Activated T-cell treated with anti-CD3 and anti-CD28 coated beads, Interleukin-2, amount 50 U/mL, for 72 hours (primary cell): ENCODE measurements around the gene PLEK2. TPM values are rescaled to one million over a fixed set of nuclear protein-coding genes. Genes with fewer than 3 reads are reported as not detected.

Experiments used
- ATAC-seq, 2 donors: fragments of 150-1000 bp; cut with Tn5 transposase; replicated peaks in 1 of 2; 2 replicates each; pipeline ENCODE4 v1.10.0; 2021; ENCODE audit warnings: moderate library complexity in 2 of 2, mild to moderate bottlenecking in 1 of 2
- DNase-seq, 2 donors: peaks; one replicate each; pipeline ENCODE4 v3.0.0; 2021 to 2022; ENCODE audit warnings: mixed read lengths in 1 of 2
- H3K27ac Mint-ChIP-seq: one replicate; pipeline ENCODE4 v1.8.0; 2022; ENCODE audit warnings: mild to moderate bottlenecking, moderate library complexity, mixed read lengths
- H3K27me3 Mint-ChIP-seq: one replicate; pipeline ENCODE4 v1.8.0; 2022; ENCODE audit warnings: low read depth, mixed read lengths
- H3K36me3 Mint-ChIP-seq, 2 donors: one replicate each; pipeline ENCODE4 v1.8.0; 2022; ENCODE audit warnings: mixed read lengths in 2 of 2, mild to moderate bottlenecking in 1 of 2; ENCODE audit not compliant: insufficient read depth in 2 of 2
- H3K4me1 Mint-ChIP-seq: one replicate; pipeline ENCODE4 v1.8.0; 2022; ENCODE audit warnings: low read depth, mixed read lengths
- H3K4me3 Mint-ChIP-seq, 2 donors: one replicate each; pipeline ENCODE4 v1.8.0; 2022; ENCODE audit warnings: mild to moderate bottlenecking in 2 of 2, mixed read lengths in 2 of 2, moderate library complexity in 2 of 2
- H3K9me3 Mint-ChIP-seq, 2 donors: one replicate each; pipeline ENCODE4 v1.8.0; 2022; ENCODE audit warnings: mixed read lengths in 2 of 2
- total RNA-seq, 2 donors: library from RNA; stranded (reverse); gene quantifications; one replicate each; pipeline ENCODE4 v1.2.3, GENCODE V29; 2022

PLEK2 gene
- total RNA-seq, 2 donors from 2014 or later, result 0.84 to 1.4 TPM

GRCh38 chr14:67387195-67387594 is 24.8 kb downstream of the PLEK2 start:
- H3K27ac Mint-ChIP-seq, result no peak overlapping the region
- no peaks in the 10 kb centered on the region for H3K27me3 Mint-ChIP-seq
- DNase-seq, result no peak
- H3K4me1 Mint-ChIP-seq, result no peaks in the 10 kb centered on the region
- peaks cover 7 to 17% of the 10 kb centered on the region in 2 donors for H3K36me3 Mint-ChIP-seq
- no peaks in the 10 kb centered on the region for H3K9me3 Mint-ChIP-seq
- H3K4me3 Mint-ChIP-seq, result no peak overlapping the region
- no peak for ATAC-seq

GRCh38 chr14:67385618-67386017 is 26.3 kb downstream of the PLEK2 start:
- Mint-ChIP-seq H3K36me3 (peaks cover 8 to 21% of the 10 kb centered on the region in 2 donors), H3K27me3 (no peaks in the 10 kb centered on the region), H3K4me3 (no peak overlapping the region), H3K4me1 (no peaks in the 10 kb centered on the region), H3K9me3 (no peaks in the 10 kb centered on the region), H3K27ac (no peak overlapping the region)
- DNase-seq (no peak), ATAC-seq (no peak)

- Mint-ChIP-seq H3K4me3 (no peak overlapping the region), H3K4me1 (no peaks in the 10 kb centered on the region), H3K27ac (no peak overlapping the region), H3K9me3 (no peaks in the 10 kb centered on the region), H3K27me3 (no peaks in the 10 kb centered on the region), H3K36me3 (peaks cover 8 to 22% of the 10 kb centered on the region in 2 donors)
- ATAC-seq (no peak), DNase-seq (no peak)
Measured at GRCh38 chr14:67385120-67385519, 26.8 kb downstream of the PLEK2 start.

- Mint-ChIP-seq H3K27me3 (no peaks in the 10 kb centered on the region), H3K27ac (peak overlapping the region; percentile 38), H3K36me3 (peaks cover 17 to 38% of the 10 kb centered on the region in 2 donors), H3K9me3 (no peaks in the 10 kb centered on the region), H3K4me1 (peaks cover 24% of the 10 kb centered on the region), H3K4me3 (no peak overlapping the region)
- ATAC-seq (no peak), DNase-seq (no peak)
Measured at GRCh38 chr14:67377916-67378315, 34.0 kb downstream of the PLEK2 start.

- H3K9me3 Mint-ChIP-seq, result no peaks in the 10 kb centered on the region
- H3K36me3 Mint-ChIP-seq, result peaks cover 13 to 34% of the 10 kb centered on the region in 2 donors
- peak overlapping the region; percentile 98 for H3K27ac Mint-ChIP-seq
- H3K4me1 Mint-ChIP-seq, result peaks cover 65% of the 10 kb centered on the region
- peak; percentile 31 to 39 for DNase-seq
- H3K27me3 Mint-ChIP-seq, result no peaks in the 10 kb centered on the region
- peak overlapping the region; percentile 42 to 85 for H3K4me3 Mint-ChIP-seq
- peak; percentile 97 to 98 for ATAC-seq
Measured at GRCh38 chr14:67373347-67373746, 38.6 kb downstream of the PLEK2 start.

- Mint-ChIP-seq H3K27me3 (no peaks in the 10 kb centered on the region), H3K9me3 (no peaks in the 10 kb centered on the region), H3K27ac (peak overlapping the region; percentile 98), H3K4me1 (peaks cover 69% of the 10 kb centered on the region), H3K4me3 (peak overlapping the region; percentile 42 to 85), H3K36me3 (peaks cover 13 to 36% of the 10 kb centered on the region in 2 donors)
- DNase-seq, result no peak
- ATAC-seq, result peak in 1 of 2 donors; percentile 25
Measured at GRCh38 chr14:67372833-67373232, 39.1 kb downstream of the PLEK2 start.

GRCh38 chr14:67371247-67372148 is 40.5 kb downstream of the PLEK2 start:
- peaks cover 7 to 30% of the 10 kb centered on the region in 2 donors for H3K36me3 Mint-ChIP-seq
- no peaks in the 10 kb centered on the region for H3K9me3 Mint-ChIP-seq
- ATAC-seq, result no peak
- H3K4me3 Mint-ChIP-seq, result peak overlapping the region in 1 of 2 donors; percentile 62
- H3K4me1 Mint-ChIP-seq, result peaks cover 70% of the 10 kb centered on the region
- no peak for DNase-seq
- H3K27ac Mint-ChIP-seq, result no peak overlapping the region
- H3K27me3 Mint-ChIP-seq, result no peaks in the 10 kb centered on the region

- DNase-seq, result no peak
- no peaks in the 10 kb centered on the region for H3K27me3 Mint-ChIP-seq
- H3K36me3 Mint-ChIP-seq, result peaks cover 6 to 34% of the 10 kb centered on the region in 2 donors
- H3K27ac Mint-ChIP-seq, result peak overlapping the region; percentile 86
- peak; percentile 39 to 40 for ATAC-seq
- peak overlapping the region; percentile 0 to 62 for H3K4me3 Mint-ChIP-seq
- no peaks in the 10 kb centered on the region for H3K9me3 Mint-ChIP-seq
- H3K4me1 Mint-ChIP-seq, result peaks cover 77% of the 10 kb centered on the region
Measured at GRCh38 chr14:67370830-67371229, 41.1 kb downstream of the PLEK2 start.

GRCh38 chr14:67365476-67365875 is 46.5 kb downstream of the PLEK2 start:
- Mint-ChIP-seq H3K27ac (no peak overlapping the region), H3K36me3 (peaks cover 10 to 35% of the 10 kb centered on the region in 2 donors), H3K4me3 (no peak overlapping the region), H3K9me3 (no peaks in the 10 kb centered on the region), H3K27me3 (no peaks in the 10 kb centered on the region), H3K4me1 (peaks cover 82% of the 10 kb centered on the region)
- DNase-seq, result no peak
- ATAC-seq, result no peak

- ATAC-seq, result peak; percentile 12 to 42
- Mint-ChIP-seq H3K27ac (peak overlapping the region; percentile 96), H3K9me3 (no peaks in the 10 kb centered on the region), H3K4me3 (peak overlapping the region; percentile 91 to 96), H3K4me1 (peaks cover 75% of the 10 kb centered on the region), H3K27me3 (no peaks in the 10 kb centered on the region), H3K36me3 (peaks cover 9 to 17% of the 10 kb centered on the region in 2 donors)
- no peak for DNase-seq
Measured at GRCh38 chr14:67360470-67361206, 51.3 kb downstream of the PLEK2 start.

- peaks cover 68% of the 10 kb centered on the region for H3K4me1 Mint-ChIP-seq
- no peaks in the 10 kb centered on the region for H3K9me3 Mint-ChIP-seq
- H3K27me3 Mint-ChIP-seq, result no peaks in the 10 kb centered on the region
- H3K36me3 Mint-ChIP-seq, result peaks cover 9 to 17% of the 10 kb centered on the region in 2 donors
- H3K4me3 Mint-ChIP-seq, result peak within 1 kb of the TSS; percentile 91 to 96
- peak; percentile 99 to 100 for DNase-seq
- peak; percentile 91 to 93 for ATAC-seq
- peak within 1 kb of the TSS; percentile 96 for H3K27ac Mint-ChIP-seq
Measured at GRCh38 chr14:67359775-67360469, 52.0 kb downstream of the PLEK2 start, which contains the start of the genes ATP6V1D and EIF2S1. Gene ATP6V1D, minus strand, starts transcription at chr14:67359804. Its CDS starts 106 bp downstream, at chr14:67359698. Gene EIF2S1, plus strand, starts transcription at chr14:67360328. Its CDS starts 4,440 bp downstream, at chr14:67364768.

- Mint-ChIP-seq H3K27ac (peak overlapping the region; percentile 96), H3K36me3 (peaks cover 6 to 11% of the 10 kb centered on the region in 2 donors), H3K4me3 (peak overlapping the region; percentile 91 to 96), H3K27me3 (no peaks in the 10 kb centered on the region), H3K4me1 (peaks cover 61% of the 10 kb centered on the region), H3K9me3 (no peaks in the 10 kb centered on the region)
- DNase-seq, result no peak
- ATAC-seq, result no peak
Measured at GRCh38 chr14:67358924-67359774, 52.8 kb downstream of the PLEK2 start.
